Esophagus muscularis mucosa (tissue), 4 donors: Measurements from ENCODE around the gene GSTT2.
"Not testable (repeated sequence)": the region's sequence is repeated elsewhere in the genome, so short reads cannot be mapped to it uniquely, and the experiment has no call there.

Experiments
- EP300 ChIP-seq: sonication (generic); formaldehyde crosslinking; IDR thresholded peaks from one replicate; pipeline ENCODE4 v1.6.1; 2017; ENCODE audit warnings: antibody characterized with exemption
- POLR2A ChIP-seq: fragments of 450-650 bp; IDR thresholded peaks from one replicate; pipeline ENCODE4 v1.6.1; 2017; ENCODE audit warnings: antibody characterized with exemption, moderate library complexity, mild to moderate bottlenecking, low read depth
- POLR2AphosphoS5 ChIP-seq, 2 donors: sonication (generic); formaldehyde crosslinking; IDR thresholded peaks; one replicate each; pipeline ENCODE4 v1.6.1; 2017; ENCODE audit warnings: antibody characterized with exemption in 2 of 2
- TF ChIP-seq, protein P1 (sequence below), 3 experiments: fragments of 200-600 bp in 2 of 3; fragments of 450-650 bp in 1 of 3; sonication (generic) in 2 of 3; IDR thresholded peaks; one replicate each; pipeline ENCODE4 v1.5.1; 2017 to 2019; ENCODE audit warnings: antibody characterized with exemption in 3 of 3, mild to moderate bottlenecking in 2 of 3, moderate library complexity in 1 of 3

GRCh38 chr22:23971927-23972326, 8.0 kb upstream of the GSTT2 start:
- TF ChIP-seq, protein P1, sequence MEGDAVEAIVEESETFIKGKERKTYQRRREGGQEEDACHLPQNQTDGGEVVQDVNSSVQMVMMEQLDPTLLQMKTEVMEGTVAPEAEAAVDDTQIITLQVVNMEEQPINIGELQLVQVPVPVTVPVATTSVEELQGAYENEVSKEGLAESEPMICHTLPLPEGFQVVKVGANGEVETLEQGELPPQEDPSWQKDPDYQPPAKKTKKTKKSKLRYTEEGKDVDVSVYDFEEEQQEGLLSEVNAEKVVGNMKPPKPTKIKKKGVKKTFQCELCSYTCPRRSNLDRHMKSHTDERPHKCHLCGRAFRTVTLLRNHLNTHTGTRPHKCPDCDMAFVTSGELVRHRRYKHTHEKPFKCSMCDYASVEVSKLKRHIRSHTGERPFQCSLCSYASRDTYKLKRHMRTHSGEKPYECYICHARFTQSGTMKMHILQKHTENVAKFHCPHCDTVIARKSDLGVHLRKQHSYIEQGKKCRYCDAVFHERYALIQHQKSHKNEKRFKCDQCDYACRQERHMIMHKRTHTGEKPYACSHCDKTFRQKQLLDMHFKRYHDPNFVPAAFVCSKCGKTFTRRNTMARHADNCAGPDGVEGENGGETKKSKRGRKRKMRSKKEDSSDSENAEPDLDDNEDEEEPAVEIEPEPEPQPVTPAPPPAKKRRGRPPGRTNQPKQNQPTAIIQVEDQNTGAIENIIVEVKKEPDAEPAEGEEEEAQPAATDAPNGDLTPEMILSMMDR (IDR thresholded peaks at IDR 0.05): not testable (repeated sequence)
- TF ChIP-seq POLR2A; EP300; POLR2AphosphoS5 (IDR thresholded peaks at IDR 0.05): not testable (repeated sequence)
